Neural crest cell (in vitro differentiated cells): ENCODE results near the gene DNAH14. TPM values are rescaled to one million over a fixed set of nuclear protein-coding genes. Genes with fewer than 3 reads are reported as not detected.

Experiments used
- DNase-seq: peaks from one replicate; pipeline ENCODE4 v3.0.0; 2021; ENCODE audit warnings: low read depth, mixed read lengths, low spot score
- H3K27ac Mint-ChIP-seq: one replicate; pipeline ENCODE4 v1.8.0; 2021; ENCODE audit warnings: mild to moderate bottlenecking, mixed read lengths; ENCODE audit not compliant: unreplicated experiment
- H3K27me3 Mint-ChIP-seq: 2 replicates; pipeline ENCODE4 v1.8.0; 2021; ENCODE audit warnings: low read depth, mild to moderate bottlenecking, mixed read lengths
- H3K36me3 Mint-ChIP-seq: 2 replicates; pipeline ENCODE4 v1.8.0; 2021; ENCODE audit warnings: low read depth, mild to moderate bottlenecking, mixed read lengths
- H3K4me1 Mint-ChIP-seq: 2 replicates; pipeline ENCODE4 v1.8.0; 2021; ENCODE audit warnings: mixed read lengths
- H3K4me3 Mint-ChIP-seq: one replicate; pipeline ENCODE4 v1.8.0; 2021; ENCODE audit warnings: mild to moderate bottlenecking, mixed read lengths
- H3K9me3 Mint-ChIP-seq: 2 replicates; pipeline ENCODE4 v1.8.0; 2021; ENCODE audit warnings: mixed read lengths
- CTCF ChIP-seq: fragments of 200-600 bp; sonication (generic); conservative IDR thresholded peaks from 2 replicates; pipeline ENCODE4 v1.5.0; 2021; ENCODE audit warnings: antibody characterized with exemption, mild to moderate bottlenecking
- total RNA-seq: library from RNA; stranded (reverse); gene quantifications from 2 replicates; pipeline ENCODE4 v1.2.1, GENCODE V29; 2021

DNAH14 gene
- total RNA-seq, 1 donor from 2014 or later, result 31.0 TPM

GRCh38 chr1:225114354-225114990, 185.0 kb downstream of the DNAH14 start:
- no peak for TF ChIP-seq CTCF
- Mint-ChIP-seq H3K4me1 (no peaks in the 10 kb centered on the region), H3K4me3 (no peak overlapping the region), H3K27me3 (no peaks in the 10 kb centered on the region), H3K27ac (no peak overlapping the region), H3K36me3 (peaks cover 2% of the 10 kb centered on the region), H3K9me3 (peaks cover 4% of the 10 kb centered on the region)
- DNase-seq, result no peak

GRCh38 chr1:225119307-225119706, 189.8 kb downstream of the DNAH14 start:
- no peak for TF ChIP-seq CTCF
- Mint-ChIP-seq H3K27ac (no peak overlapping the region), H3K4me3 (no peak overlapping the region), H3K9me3 (no peaks in the 10 kb centered on the region), H3K27me3 (no peaks in the 10 kb centered on the region), H3K36me3 (peaks cover 3% of the 10 kb centered on the region), H3K4me1 (no peaks in the 10 kb centered on the region)
- no peak for DNase-seq

- Mint-ChIP-seq H3K27me3 (no peaks in the 10 kb centered on the region), H3K9me3 (no peaks in the 10 kb centered on the region), H3K4me1 (no peaks in the 10 kb centered on the region), H3K27ac (no peak overlapping the region), H3K4me3 (no peak overlapping the region), H3K36me3 (peaks cover 19% of the 10 kb centered on the region)
- DNase-seq, result no peak
- no peak for TF ChIP-seq CTCF
Observed at GRCh38 chr1:225121095-225121494, 191.6 kb downstream of the DNAH14 start.

- H3K36me3 Mint-ChIP-seq, result peaks cover 46% of the 10 kb centered on the region
- no peaks in the 10 kb centered on the region for H3K27me3 Mint-ChIP-seq
- no peak for DNase-seq
- no peak overlapping the region for H3K4me3 Mint-ChIP-seq
- H3K4me1 Mint-ChIP-seq, result no peaks in the 10 kb centered on the region
- TF ChIP-seq CTCF, result no peak
- peaks cover 16% of the 10 kb centered on the region for H3K9me3 Mint-ChIP-seq
- no peak overlapping the region for H3K27ac Mint-ChIP-seq
Observed at GRCh38 chr1:225131869-225132268, 202.4 kb downstream of the DNAH14 start.

GRCh38 chr1:225137976-225138375, 208.5 kb downstream of the DNAH14 start:
- no peak for DNase-seq
- H3K4me3 Mint-ChIP-seq, result no peak overlapping the region
- no peak for TF ChIP-seq CTCF
- H3K36me3 Mint-ChIP-seq, result peaks cover 30% of the 10 kb centered on the region
- no peaks in the 10 kb centered on the region for H3K27me3 Mint-ChIP-seq
- H3K27ac Mint-ChIP-seq, result no peak overlapping the region
- no peaks in the 10 kb centered on the region for H3K4me1 Mint-ChIP-seq
- H3K9me3 Mint-ChIP-seq, result peaks cover 16% of the 10 kb centered on the region
